A549 (cell line): ENCODE measurements around the gene BCAS1. TPM values are rescaled to one million over a fixed set of nuclear protein-coding genes. Genes with fewer than 3 reads are reported as not detected.
A peak's percentile ranks its signal among the peaks of the same experiment; 100 is the strongest.

ENCODE experiments used
- ATAC-seq, 2 experiments: fragments of 200-7000 bp in 1 of 2; fragments of >200 bp in 1 of 2; cut with Nextera tagmentation in 1 of 2; cut with Tn5 transposase in 1 of 2; 3 replicates each; pipeline versions ENCODE4 v1.8.0 to v1.9.1; 2018 to 2020; ENCODE audit warnings: mild to moderate bottlenecking in 1 of 2, moderate library complexity in 1 of 2
- CTCF ChIA-PET: fragments of 300-600 bp; sonication (Branson Sonifier 250); formaldehyde crosslinking; extraction: SDS; loops from one replicate; lab custom pipeline; 2021; ENCODE audit warnings: antibody characterized with exemption, inconsistent platforms; lab: Yijun Ruan, JAX
- POLR2A ChIA-PET: fragments of 350-600 bp; formaldehyde crosslinking; extraction: SDS; loops from one replicate; lab custom pipeline; 2021; ENCODE audit warnings: antibody characterized with exemption, inconsistent platforms; lab: Yijun Ruan, JAX
- DNase-seq, 2 experiments: peaks; one replicate each; pipeline versions ENCODE4 v3.0.0 to v3.0.0-alpha.2; 2011 to 2016; ENCODE audit warnings: low read depth in 1 of 2, low spot score in 1 of 2
- FAIRE-seq: peaks from 2 replicates; lab custom pipeline; 2011; peaks lifted over from hg19 to GRCh38; lab: Jason Lieb, UNC
- H3K27ac ChIP-seq, 2 experiments: fragments of >200 bp; sonication (Bioruptor Twin); formaldehyde crosslinking; 3 replicates each; pipeline ENCODE4 v1.5.1; 2016 to 2017
- H3K4me1 ChIP-seq: fragments of >200 bp; sonication (Bioruptor Twin); formaldehyde crosslinking; 3 replicates; pipeline ENCODE4 v1.6.1; 2016
- H3K4me2 ChIP-seq: fragments of >200 bp; sonication (Bioruptor Twin); formaldehyde crosslinking; 3 replicates; pipeline ENCODE4 v1.6.1; 2016
- H3K4me3 ChIP-seq: fragments of >200 bp; sonication (Bioruptor Twin); formaldehyde crosslinking; 3 replicates; pipeline ENCODE4 v1.5.1; 2016
- H3K9me3 ChIP-seq: fragments of >200 bp; sonication (Bioruptor Twin); formaldehyde crosslinking; 3 replicates; pipeline ENCODE4 v1.6.1; 2016
- CTCF ChIP-seq: fragments of >200 bp; sonication (Bioruptor Twin); formaldehyde crosslinking; IDR thresholded peaks from 3 replicates; pipeline ENCODE4 v1.5.1; 2016
- EHF ChIP-seq: fragments of 250-450 bp; sonication (Bioruptor Pico); IDR thresholded peaks from 2 replicates; pipeline ENCODE4 v1.5.0; 2020; ENCODE audit warnings: mild to moderate bottlenecking
- FOSB ChIP-seq: fragments of 250-450 bp; sonication (Bioruptor Pico); IDR thresholded peaks from 2 replicates; pipeline ENCODE4 v1.5.0; 2020; ENCODE audit warnings: mild to moderate bottlenecking, moderate library complexity
- FOSL2 ChIP-seq, 2 experiments: fragments of 450-650 bp in 1 of 2; fragments of >200 bp in 1 of 2; sonication (Bioruptor Twin) in 1 of 2; formaldehyde crosslinking; IDR thresholded peaks; 2 replicates each; pipeline versions ENCODE4 v1.5.0 to v1.6.1; 2016 to 2020; ENCODE audit warnings: mild to moderate bottlenecking in 1 of 2, moderate library complexity in 1 of 2
- FOXS1 ChIP-seq: fragments of 250-450 bp; sonication (Bioruptor Pico); IDR thresholded peaks from 2 replicates; pipeline ENCODE4 v1.5.0; 2020; ENCODE audit warnings: mild to moderate bottlenecking, moderate library complexity
- HEYL ChIP-seq: fragments of 250-450 bp; sonication (Bioruptor Pico); IDR thresholded peaks from 2 replicates; pipeline ENCODE4 v1.8.0; 2021; ENCODE audit warnings: mild to moderate bottlenecking, moderate library complexity
- HMGXB4 ChIP-seq: fragments of 250-450 bp; sonication (Bioruptor Pico); IDR thresholded peaks from 2 replicates; pipeline ENCODE4 v1.5.0; 2021; ENCODE audit warnings: mild to moderate bottlenecking, moderate library complexity, borderline replicate concordance
- HOXA7 ChIP-seq: fragments of 250-450 bp; sonication (Bioruptor Pico); IDR thresholded peaks from 2 replicates; pipeline ENCODE4 v1.5.0; 2020; ENCODE audit warnings: mild to moderate bottlenecking, moderate library complexity
- HOXB13 ChIP-seq: fragments of 250-450 bp; sonication (Bioruptor Pico); IDR thresholded peaks from 2 replicates; pipeline ENCODE4 v1.5.0; 2020; ENCODE audit warnings: low read depth, mild to moderate bottlenecking, moderate library complexity
- HOXB5 ChIP-seq: fragments of 250-450 bp; sonication (Bioruptor Pico); IDR thresholded peaks from 2 replicates; pipeline ENCODE4 v1.5.0; 2020; ENCODE audit warnings: mild to moderate bottlenecking, moderate library complexity
- MAX ChIP-seq: IDR thresholded peaks from 2 replicates; pipeline ENCODE4 v1.6.1; 2012
- MYC ChIP-seq: IDR thresholded peaks from 2 replicates; pipeline ENCODE4 v1.6.1; 2012; ENCODE audit warnings: mild to moderate bottlenecking, inconsistent platforms, low read length, improper control_type of control experiment, borderline replicate concordance
- NR3C1 ChIP-seq: fragments of >200 bp; sonication (Bioruptor Twin); formaldehyde crosslinking; IDR thresholded peaks from 3 replicates; pipeline ENCODE4 v1.6.1; 2017
- POLR2AphosphoS2 ChIP-seq: conservative IDR thresholded peaks from 2 replicates; pipeline ENCODE4 v1.6.1; 2012; ENCODE audit warnings: low read length, improper control_type of control experiment, inconsistent platforms
- ZFP36 ChIP-seq: fragments of 450-650 bp; IDR thresholded peaks from 2 replicates; pipeline ENCODE4 v1.6.1; 2014; ENCODE audit warnings: borderline replicate concordance; ENCODE audit not compliant: partially characterized antibody
- ZNF302 ChIP-seq: fragments of 250-450 bp; sonication (Bioruptor Pico); IDR thresholded peaks from 2 replicates; pipeline ENCODE4 v1.9.0; 2021; ENCODE audit warnings: inconsistent platforms, mild to moderate bottlenecking, moderate library complexity
- WGBS: methylation state at CpG from one replicate; pipeline ENCODE4 v1.1.6; 2017; ENCODE audit errors: missing lambda C conversion rate; 5-methylcytosine and 5-hydroxymethylcytosine counted together
- polyA plus RNA-seq, 4 experiments: library from polyadenylated mRNA; depleted of rRNA in 3 of 4; stranded (reverse); fragments of >200 nt; fragmentation: RNase III in 1 of 4; extraction: RNeasy Plus Mini Kit Qiagen cat#74134 plus additional on column Dnase treatment in 1 of 4; gene quantifications; 2 replicates in 3 of 4; 3 replicates in 1 of 4; pipeline ENCODE4 v1.2.3, GENCODE V29; 2011 to 2017
- TF ChIP-seq, protein P1 (sequence below): fragments of 250-450 bp; sonication (Bioruptor Pico); IDR thresholded peaks from 2 replicates; pipeline ENCODE4 v1.5.0; 2020; ENCODE audit warnings: low read depth, mild to moderate bottlenecking, moderate library complexity

Gene BCAS1
- polyA plus RNA-seq, 2 of the 4 experiments (the other 2 are of a cell fraction), result 1.4 to 3.9 TPM

GRCh38 chr20:54107181-54107580 is 36.8 kb upstream of the BCAS1 start:
- peak overlapping the region; percentile 55 for H3K4me2 ChIP-seq

GRCh38 chr20:54106162-54106561 is 35.8 kb upstream of the BCAS1 start:
- H3K9me3 ChIP-seq, result peaks cover 5% of the 10 kb centered on the region; the same call in 2 of the 3 replicates
- no peak for ATAC-seq
- ChIA-PET POLR2A (interaction anchor here (0.7 to 1.5 kb wide), 3 partner anchors 9 to 44 kb away, joined by 3 to 8 read pairs (median 3); no protein-coding TSS in a partner anchor), CTCF (interaction anchor here (0.9 to 19.2 kb wide), 10 partner anchors 9 to 98 kb away, joined by 3 to 655 read pairs (median 5); partner anchors contain the start of genes CYP24A1 and PFDN4)
- H3K4me3 ChIP-seq, result no peak overlapping the region
- no peak overlapping the region for H3K4me2 ChIP-seq
- peak overlapping the region; percentile 92 to 98 for H3K27ac ChIP-seq
- H3K4me1 ChIP-seq, result peaks cover 71% of the 10 kb centered on the region
- FAIRE-seq, result no peak
- 57% methylated on average over 4 of the region's 4 CpGs for WGBS
- 0 out of 2 replicates have a peak, but pooled peaks have one; percentile 64 for TF ChIP-seq HEYL (CRISPR knock-in tag)
- TF ChIP-seq MAX, result peak; percentile 46; the same call in 1 of the 2 replicates
- TF ChIP-seq POLR2AphosphoS2, result no peak
- TF ChIP-seq ZFP36, result no peak
- TF ChIP-seq HOXA7 (CRISPR knock-in tag), result peak; percentile 72; the same call in 1 of the 2 replicates
- TF ChIP-seq HOXB5, result peak; percentile 39; the same call in 1 of the 2 replicates
- peak; percentile 71 for TF ChIP-seq ZNF302 (CRISPR knock-in tag)
- TF ChIP-seq NR3C1, result no peak
- peak; percentile 67; the same call in 1 of the 2 replicates for TF ChIP-seq FOSB (CRISPR knock-in tag)
- peak; percentile 79; the same call in 1 of the 2 replicates for TF ChIP-seq HOXB13
- no peak for TF ChIP-seq CTCF
- TF ChIP-seq, protein P1, sequence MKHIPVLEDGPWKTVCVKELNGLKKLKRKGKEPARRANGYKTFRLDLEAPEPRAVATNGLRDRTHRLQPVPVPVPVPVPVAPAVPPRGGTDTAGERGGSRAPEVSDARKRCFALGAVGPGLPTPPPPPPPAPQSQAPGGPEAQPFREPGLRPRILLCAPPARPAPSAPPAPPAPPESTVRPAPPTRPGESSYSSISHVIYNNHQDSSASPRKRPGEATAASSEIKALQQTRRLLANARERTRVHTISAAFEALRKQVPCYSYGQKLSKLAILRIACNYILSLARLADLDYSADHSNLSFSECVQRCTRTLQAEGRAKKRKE, result peak; percentile 68; the same call in 1 of the 2 replicates
- TF ChIP-seq FOSL2 (IDR thresholded peaks at IDR 0.05), result no peak
- TF ChIP-seq FOSL2 (CRISPR knock-in tag; IDR thresholded peaks at IDR 0.05), result 0 out of 2 replicates have a peak, but pooled peaks have one; percentile 7
- DNase-seq, result no peak

More at GRCh38 chr20:54107181-54107580, 36.8 kb upstream of the BCAS1 start:
- FAIRE-seq (no peak), ATAC-seq (no peak; a peak in 1 of 6 replicates), DNase-seq (no peak)
- ChIA-PET CTCF (interaction anchor here (1.1 to 19.2 kb wide), 8 partner anchors 8 to 97 kb away, joined by 3 to 655 read pairs (median 6); partner anchors contain the start of genes CYP24A1 and PFDN4), POLR2A (interaction anchor here (1.5 kb wide), 2 partner anchors 8 to 43 kb away, joined by 3 to 8 read pairs; no protein-coding TSS in a partner anchor)
- H3K27ac ChIP-seq, result peak overlapping the region; percentile 94 to 98
- WGBS, result 3% methylated on average over 2 of the region's 2 CpGs
- no peak overlapping the region for H3K4me3 ChIP-seq
- H3K4me1 ChIP-seq, result peaks cover 70% of the 10 kb centered on the region
- peaks cover 15% of the 10 kb centered on the region for H3K9me3 ChIP-seq
- peak; percentile 78 for TF ChIP-seq HOXB13
- TF ChIP-seq HMGXB4 (CRISPR knock-in tag), result 0 out of 2 replicates have a peak, but pooled peaks have one; percentile 24
- peak; percentile 72; the same call in 1 of the 2 replicates for TF ChIP-seq ZNF302 (CRISPR knock-in tag)
- TF ChIP-seq FOSB (CRISPR knock-in tag), result peak; percentile 47; the same call in 1 of the 2 replicates
- no peak for TF ChIP-seq FOXS1 (CRISPR knock-in tag)
- peak; percentile 66 for TF ChIP-seq EHF (CRISPR knock-in tag)
- TF ChIP-seq MYC, result no peak
- no peak for TF ChIP-seq MAX
